RPMI8226 (cell line): ENCODE data around the gene MYLK.
"Not testable (repeated sequence)": the region's sequence is repeated elsewhere in the genome, so short reads cannot be mapped to it uniquely, and the experiment has no call there.

Experiments
- DNase-seq: peaks from one replicate; pipeline ENCODE4 v3.0.0-alpha.2; 2015

Gene MYLK

GRCh38 chr3:123884203-123884831, at the start of gene MYLK:
TSS of gene MYLK (minus strand) at chr3:123884332. CDS start at chr3:123793841, 90,491 bp downstream.
- peak; percentile 85 for DNase-seq

GRCh38 chr3:123930445-123930844, 46.3 kb upstream of the MYLK start:
- DNase-seq = no peak

DNA sequence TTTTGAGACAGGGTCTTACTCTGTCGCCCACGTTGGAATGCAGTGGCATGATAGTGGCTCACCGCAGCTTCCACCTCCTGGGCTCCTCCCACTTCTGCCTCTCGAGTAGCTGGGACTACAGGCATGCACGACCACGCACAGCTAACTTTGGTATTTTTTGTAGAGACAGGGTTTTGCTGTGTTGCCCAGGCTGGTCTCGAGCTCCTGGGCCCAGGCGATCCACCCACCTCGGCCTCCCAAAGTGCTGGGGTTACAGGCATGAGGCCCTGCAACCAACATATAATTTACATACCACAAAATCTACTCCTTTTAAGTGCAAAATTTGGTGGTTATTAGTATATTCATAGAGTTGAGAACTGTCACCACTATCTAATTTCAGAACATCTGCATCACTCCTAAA, 45.2 kb upstream of the MYLK start:
- no peak for DNase-seq

- DNase-seq = no peak
Measured at GRCh38 chr3:123926396-123926795, 42.3 kb upstream of the MYLK start.

DNA sequence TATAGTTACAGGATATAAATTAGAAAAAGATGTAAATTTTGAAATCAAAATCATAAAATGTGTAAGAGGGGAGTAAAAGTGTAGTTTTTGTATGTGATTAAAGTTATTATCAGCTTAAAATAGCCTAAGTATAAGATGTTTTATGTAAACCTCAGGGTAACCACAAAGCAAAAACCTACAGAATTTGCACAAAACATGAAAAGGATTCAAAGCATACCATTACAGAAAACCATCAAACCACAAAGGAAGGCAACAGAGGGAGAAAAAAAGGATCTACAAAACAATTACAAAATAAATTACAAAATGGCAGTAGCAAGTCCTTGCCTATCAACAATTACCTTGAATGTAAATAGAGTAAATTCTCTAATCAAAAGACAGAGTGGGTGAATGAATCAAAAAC, 36.7 kb upstream of the MYLK start:
- DNase-seq = no peak

- no peak for DNase-seq
Measured at GRCh38 chr3:123920383-123920782, 36.3 kb upstream of the MYLK start.

DNA sequence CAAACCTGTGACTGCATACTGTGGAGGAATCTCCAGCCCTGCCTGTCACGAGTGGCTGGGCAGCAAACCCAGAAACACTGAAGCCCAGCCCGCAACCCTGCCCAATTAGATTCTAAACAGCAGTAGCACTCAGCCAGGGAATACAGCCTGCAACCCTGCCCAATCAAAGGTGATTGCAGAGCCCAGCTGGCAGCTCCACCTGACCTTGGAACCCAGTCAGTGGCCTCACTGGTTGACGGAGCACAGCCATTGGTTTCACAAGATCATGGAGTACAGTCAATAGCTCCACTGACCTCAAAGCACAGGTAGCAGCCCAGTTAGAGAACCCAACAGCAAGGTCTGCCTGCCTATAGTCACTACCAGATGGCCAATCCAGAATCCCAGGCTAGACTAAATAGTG, 35.2 kb upstream of the MYLK start:
- DNase-seq = no peak

DNA sequence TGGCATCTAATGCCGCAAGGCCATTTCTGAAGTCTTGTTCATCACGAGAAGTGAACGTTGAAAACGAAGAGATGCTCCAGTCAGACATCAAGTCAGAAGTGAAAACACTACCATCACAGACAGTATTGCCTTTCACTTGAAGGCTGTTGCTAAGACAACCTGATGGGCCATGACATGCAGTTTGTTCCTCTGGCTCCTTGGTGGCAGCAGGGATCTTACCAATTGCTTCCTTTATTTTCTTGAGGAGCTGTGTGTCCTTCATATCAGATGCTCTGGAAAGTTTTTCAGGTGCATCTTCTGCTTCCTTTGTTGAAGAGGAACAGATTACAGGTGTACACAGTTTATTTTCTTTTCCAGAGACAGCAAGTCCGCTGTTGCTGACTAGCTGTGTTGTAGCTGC, 30.7 kb upstream of the MYLK start:
- no peak for DNase-seq

- no peak for DNase-seq
Measured at GRCh38 chr3:123909785-123910184, 25.7 kb upstream of the MYLK start.

GRCh38 chr3:123907720-123908119, 23.6 kb upstream of the MYLK start:
- no peak for DNase-seq

- DNase-seq = no peak
Measured at GRCh38 chr3:123899300-123899865, 15.3 kb upstream of the MYLK start.

GRCh38 chr3:123893012-123893411, 8.9 kb upstream of the MYLK start:
- no peak for DNase-seq

DNA sequence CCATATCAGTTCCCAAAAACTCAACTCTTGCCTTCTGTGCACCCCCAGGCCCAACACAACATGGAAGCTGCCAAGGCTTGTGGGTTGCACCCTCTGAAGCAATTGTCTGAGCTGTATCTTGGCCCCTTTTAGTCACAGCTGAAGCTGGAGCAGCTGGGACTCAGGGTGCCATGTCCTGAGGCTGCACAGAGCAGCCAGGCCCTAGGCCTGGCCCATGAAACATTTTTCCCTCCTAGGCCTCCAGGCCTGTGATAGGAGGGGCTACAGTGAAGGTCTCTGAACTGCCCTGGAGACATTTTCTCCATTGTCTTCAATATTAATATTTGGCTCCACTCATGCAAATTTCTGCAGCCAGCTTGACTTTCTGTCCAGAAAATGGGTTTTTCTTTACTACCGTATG, 8.1 kb upstream of the MYLK start:
- no peak for DNase-seq

- not testable (repeated sequence) for DNase-seq
Measured at GRCh38 chr3:123890991-123891390, 6.9 kb upstream of the MYLK start.

GRCh38 chr3:123890162-123890561, 6.0 kb upstream of the MYLK start:
- not testable (repeated sequence) for DNase-seq

DNA sequence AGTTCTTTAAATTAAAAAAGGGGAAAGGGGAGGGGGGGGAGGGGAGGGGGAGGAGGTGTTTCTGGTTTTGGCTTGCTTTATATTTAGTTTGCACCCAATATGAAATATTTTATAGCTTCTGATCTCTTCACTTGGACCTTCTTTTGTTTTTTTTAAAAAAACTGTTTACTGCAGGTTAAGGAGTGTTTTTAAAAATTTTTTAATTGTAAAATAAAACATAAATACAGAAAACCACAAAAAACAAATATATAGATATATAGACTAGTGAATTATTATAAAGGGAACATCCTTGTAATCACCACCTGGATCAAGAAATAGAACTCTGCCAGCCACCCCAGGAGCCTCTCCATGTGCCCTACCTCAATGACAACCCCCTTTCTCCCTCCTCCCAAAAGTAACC, 861 bp upstream of the MYLK start:
- DNase-seq = no peak

- peak; percentile 40 for DNase-seq
Measured at GRCh38 chr3:123883701-123884202, 380 bp downstream of the MYLK start.

GRCh38 chr3:123883111-123883510, 1.0 kb downstream of the MYLK start:
- DNase-seq = peak; percentile 95

GRCh38 chr3:123881771-123882170, 2.4 kb downstream of the MYLK start:
- peak; percentile 83 for DNase-seq

DNA sequence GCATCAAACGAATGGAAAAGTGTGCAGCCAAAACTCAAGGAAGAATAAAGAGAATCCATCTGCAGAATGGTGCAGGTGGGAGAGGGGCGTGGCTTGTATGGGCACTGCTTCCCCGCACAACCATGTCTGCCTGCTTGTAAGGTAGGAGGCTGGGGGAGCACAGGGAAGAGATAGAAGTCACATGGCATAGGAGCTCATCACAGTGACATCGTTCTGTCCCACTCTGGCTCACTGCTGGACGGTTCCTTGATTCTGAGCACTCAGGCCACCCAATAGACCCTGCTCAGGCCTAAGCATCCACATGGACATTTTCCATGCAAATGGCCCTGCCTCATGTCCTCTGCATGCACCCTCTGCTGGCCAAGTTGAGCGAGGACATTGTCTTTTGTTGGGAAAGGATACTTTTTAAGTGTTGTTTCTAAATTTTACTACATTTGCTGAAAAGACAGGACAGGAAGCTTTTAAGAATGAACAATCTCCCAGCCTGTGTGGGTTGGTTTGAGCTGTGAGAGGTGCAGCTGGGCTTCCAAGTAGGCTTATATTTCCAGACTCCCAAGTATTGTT, 3.1 kb downstream of the MYLK start:
- DNase-seq = peak; percentile 49

- no peak for DNase-seq
Measured at GRCh38 chr3:123878807-123879206, 5.3 kb downstream of the MYLK start.

DNA sequence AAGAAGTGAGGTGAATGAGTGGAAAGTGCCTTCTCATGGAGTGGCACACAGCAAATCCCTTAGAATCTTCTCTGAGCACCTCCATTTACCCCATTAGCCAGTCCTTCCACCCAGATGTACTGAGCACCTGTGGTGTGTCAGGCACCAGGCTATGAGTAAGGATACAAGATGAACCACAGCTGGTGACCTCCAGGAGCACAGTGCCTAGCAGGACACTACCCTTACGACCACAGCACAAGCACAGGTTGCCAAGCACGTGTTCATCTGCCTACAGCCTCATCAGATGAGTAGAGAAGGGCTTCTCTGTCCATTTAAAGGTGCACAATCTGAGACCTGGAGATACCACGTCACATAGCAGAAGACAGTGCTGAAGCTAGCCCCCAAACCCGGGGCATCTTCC, 6.2 kb downstream of the MYLK start:
- DNase-seq = peak; percentile 59

- DNase-seq = no peak
Measured at GRCh38 chr3:123877466-123877865, 6.7 kb downstream of the MYLK start.

- DNase-seq = no peak
Measured at GRCh38 chr3:123876858-123877257, 7.3 kb downstream of the MYLK start.

DNA sequence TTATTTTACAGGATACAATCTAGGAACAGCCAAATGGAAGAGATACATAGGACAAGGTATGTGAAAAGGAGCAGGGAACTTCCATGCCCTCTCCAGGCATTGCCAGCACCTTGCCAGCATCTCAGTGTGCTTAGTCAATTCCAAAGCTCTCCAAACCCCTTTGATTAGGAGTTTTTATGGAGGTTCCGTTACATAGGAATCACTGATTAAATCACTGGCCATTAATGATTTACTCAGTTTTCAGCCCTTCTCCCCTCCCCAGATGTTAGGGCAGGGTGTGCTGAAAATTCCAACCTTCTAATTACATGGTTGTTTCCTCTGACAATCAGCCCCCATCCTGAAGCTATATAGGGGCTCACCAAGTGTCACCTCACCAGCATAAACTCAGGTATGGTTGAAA, 11.5 kb downstream of the MYLK start:
- no peak for DNase-seq
